ENCODE data around the gene COL9A3. TPM values are rescaled to one million over a fixed set of nuclear protein-coding genes. Genes with fewer than 3 reads are reported as not detected.

Gene COL9A3
- total and polyA plus RNA-seq, 2 of the 8 experiments (the other 6 are each of a cell fraction or from before 2014, with no cell fraction given), result 21.7 to 80.1 TPM

DNA sequence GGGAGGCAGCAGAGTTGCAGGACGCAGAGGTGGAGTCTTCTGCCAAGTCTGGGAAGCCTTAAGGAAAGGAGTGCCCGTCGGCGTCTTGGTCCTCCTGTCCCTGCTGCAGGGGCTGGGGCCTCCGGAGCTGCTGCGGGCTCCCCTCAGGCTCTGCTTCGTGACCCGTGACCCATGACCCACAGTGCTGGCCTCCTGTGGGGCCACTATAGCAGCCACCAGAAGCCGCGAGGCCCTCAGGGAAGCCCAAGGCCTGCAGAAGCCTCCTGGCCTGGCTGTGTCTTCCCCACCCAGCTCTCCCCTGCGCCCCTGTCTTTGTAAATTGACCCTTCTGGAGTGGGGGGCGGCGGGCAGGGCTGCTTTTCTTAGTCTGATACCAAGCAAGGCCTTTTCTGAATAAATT is 3.3 kb upstream of the COL9A3 start:
- H3K79me1 ChIP-seq (ENCODE audit: low read depth, low read length), result no peaks in the 10 kb centered on the region
- H2BK5ac ChIP-seq (ENCODE audit: low read depth, low read length), result no peak overlapping the region
- no peak overlapping the region for H2BK20ac ChIP-seq (ENCODE audit: low read length)
- H3K4me1 ChIP-seq (replicated peaks in 1 of 4; ENCODE audit: control insufficient read depth in 3 of 4, insufficient read depth in 4 of 4, low read length in 3 of 4), result peaks cover 0 to 17% (median 11%) of the 10 kb centered on the region in 4 experiments; a peak in 5 of 7 replicates
- CTCF ChIA-PET (ENCODE audit: partially characterized antibody), result interaction anchor here (3.5 kb wide), 1 partner anchor 22 kb away, joined by 15 read pairs; no protein-coding TSS in a partner anchor
- TF ChIP-seq, protein P1, sequence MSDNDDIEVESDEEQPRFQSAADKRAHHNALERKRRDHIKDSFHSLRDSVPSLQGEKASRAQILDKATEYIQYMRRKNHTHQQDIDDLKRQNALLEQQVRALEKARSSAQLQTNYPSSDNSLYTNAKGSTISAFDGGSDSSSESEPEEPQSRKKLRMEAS (IDR thresholded peaks at IDR 0.05), result no peak
- TF ChIP-seq SIN3A (conservative IDR thresholded peaks at IDR 0.05 in 1 of 2, IDR thresholded peaks at IDR 0.05 in 1 of 2; ENCODE audit: low read depth in 1 of 2, low read length in 2 of 2) (no peak), EZH2 (IDR thresholded peaks at IDR 0.05; ENCODE audit: low read depth, low read length, severe bottlenecking) (no peak), SIRT6 (IDR thresholded peaks at IDR 0.05; ENCODE audit: low read length) (no peak), BRCA1 (IDR thresholded peaks at IDR 0.05; ENCODE audit: low read depth, low read length) (no peak), YY1 (IDR thresholded peaks at IDR 0.05; ENCODE audit: low read depth, low read length) (no peak), POU5F1 (IDR thresholded peaks at IDR 0.05; ENCODE audit: low read depth, low read length) (no peak), SAP30 (IDR thresholded peaks at IDR 0.05; ENCODE audit: insufficient read depth, insufficient replicate concordance, low read length) (no peak)
- TF ChIP-seq, protein P2, sequence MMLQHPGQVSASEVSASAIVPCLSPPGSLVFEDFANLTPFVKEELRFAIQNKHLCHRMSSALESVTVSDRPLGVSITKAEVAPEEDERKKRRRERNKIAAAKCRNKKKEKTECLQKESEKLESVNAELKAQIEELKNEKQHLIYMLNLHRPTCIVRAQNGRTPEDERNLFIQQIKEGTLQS (IDR thresholded peaks at IDR 0.05; ENCODE audit: insufficient read depth, low read depth, low read length), result no peak
- H2BK12ac ChIP-seq (ENCODE audit: low read depth, low read length), result no peak overlapping the region
- no peak overlapping the region for H3K4ac ChIP-seq (replicated peaks; ENCODE audit: insufficient read length, low read depth, low read length)
- no peak overlapping the region for H3K56ac ChIP-seq (replicated peaks; ENCODE audit: insufficient read length, low read depth, low read length)
- H3K4me2 ChIP-seq (ENCODE audit: insufficient read depth in 1 of 2, low read depth in 2 of 2, low read length in 2 of 2), result no peak overlapping the region
- no peak overlapping the region for H3K23ac ChIP-seq (ENCODE audit: insufficient read length)
- peaks cover 0 to 8% (median 2%) of the 10 kb centered on the region in 4 experiments; a peak in 2 of 7 replicates for H3K27me3 ChIP-seq (replicated peaks in 1 of 4; ENCODE audit: control insufficient read depth in 3 of 4, extremely low read depth in 1 of 4, insufficient read depth in 3 of 4, low read length in 3 of 4)
- no peak overlapping the region for H2BK120ac ChIP-seq (replicated peaks; ENCODE audit: low read depth, low read length)
- H3K36me3 ChIP-seq (ENCODE audit: control insufficient read depth in 2 of 4, insufficient read depth in 4 of 4, low read length in 3 of 4), result peaks cover 0 to 19% (median 8%) of the 10 kb centered on the region in 4 experiments; a peak in 4 of 8 replicates
- POLR2A ChIA-PET (ENCODE audit: partially characterized antibody), result interaction anchor here (2.4 kb wide), 1 partner anchor 9 kb away, joined by 8 read pairs; no protein-coding TSS in a partner anchor
- no peak overlapping the region for H3K18ac ChIP-seq (ENCODE audit: extremely low read depth, low read length)
- no peaks in the 10 kb centered on the region for H3K79me2 ChIP-seq (ENCODE audit: control insufficient read depth in 1 of 2, insufficient read depth in 2 of 2, low read length in 2 of 2)
- H4K91ac ChIP-seq (replicated peaks; ENCODE audit: insufficient read length, low read length), result no peak overlapping the region
- H4K20me1 ChIP-seq (replicated peaks in 1 of 2; ENCODE audit: control insufficient read depth in 1 of 2, insufficient read depth in 2 of 2, low read length in 2 of 2), result peaks cover 0 to 5% of the 10 kb centered on the region in 2 experiments
- FAIRE-seq, result no peak
- no peak overlapping the region for H4K8ac ChIP-seq (ENCODE audit: extremely low read depth, insufficient read depth, low read length)
- no peak overlapping the region for H2AFZ ChIP-seq (ENCODE audit: low read length)
- DNase-seq (ENCODE audit: low read depth in 1 of 2, low spot score in 2 of 2), result no peak
- H3K14ac ChIP-seq (ENCODE audit: insufficient read length), result no peak overlapping the region
- no peak overlapping the region for H2BK15ac ChIP-seq (ENCODE audit: low read length)
- peaks cover 13% of the 10 kb centered on the region for H3K23me2 ChIP-seq (ENCODE audit: low read depth, low read length)
- H3K4me3 ChIP-seq (ENCODE audit: extremely low read depth in 1 of 4, insufficient read depth in 2 of 4, low read depth in 3 of 4, low read length in 4 of 4), result no peak overlapping the region
- WGBS, 2 experiments (ENCODE audit: extremely low coverage in 1 of 2, insufficient coverage in 1 of 2, insufficient read length in 1 of 2, insufficient replicate concordance in 2 of 2, low coverage in 1 of 2, low lambda C conversion rate in 2 of 2, missing lambda C conversion rate in 1 of 2), result 84% methylated on average over 10 of the region's 13 CpGs; no CpG with 5 or more reads in 1 of the 2 experiments
- no peak overlapping the region for H3K27ac ChIP-seq (ENCODE audit: low read depth, low read length)
- no peak overlapping the region for H4K5ac ChIP-seq (ENCODE audit: insufficient read length, low read depth, low read length)
- H2AK5ac ChIP-seq (ENCODE audit: low read depth, low read length), result no peak overlapping the region
- H3K9ac ChIP-seq (replicated peaks in 1 of 4; ENCODE audit: extremely low read depth in 1 of 4, low read depth in 3 of 4, low read length in 3 of 4), result no peak overlapping the region
- no peaks in the 10 kb centered on the region for H3K9me3 ChIP-seq (ENCODE audit: insufficient read depth in 2 of 2, low read depth in 1 of 2, low read length in 1 of 2)

Measured in H1 (cell line).